Lower leg skin (tissue), 3 donors: ENCODE measurements around the gene NCOR2.

Source experiments
- POLR2A ChIP-seq, 2 donors: fragments of 450-650 bp; IDR thresholded peaks; one replicate each; pipeline ENCODE4 v1.6.1; 2016 to 2017; ENCODE audit warnings: antibody characterized with exemption in 2 of 2, mild to moderate bottlenecking in 1 of 2, moderate library complexity in 1 of 2
- TF ChIP-seq, protein P1 (sequence below), 3 donors: fragments of 450-650 bp; IDR thresholded peaks; one replicate each; pipeline ENCODE4 v1.5.1; 2016; ENCODE audit warnings: antibody characterized with exemption in 3 of 3, mild to moderate bottlenecking in 3 of 3, moderate library complexity in 2 of 3

DNA sequence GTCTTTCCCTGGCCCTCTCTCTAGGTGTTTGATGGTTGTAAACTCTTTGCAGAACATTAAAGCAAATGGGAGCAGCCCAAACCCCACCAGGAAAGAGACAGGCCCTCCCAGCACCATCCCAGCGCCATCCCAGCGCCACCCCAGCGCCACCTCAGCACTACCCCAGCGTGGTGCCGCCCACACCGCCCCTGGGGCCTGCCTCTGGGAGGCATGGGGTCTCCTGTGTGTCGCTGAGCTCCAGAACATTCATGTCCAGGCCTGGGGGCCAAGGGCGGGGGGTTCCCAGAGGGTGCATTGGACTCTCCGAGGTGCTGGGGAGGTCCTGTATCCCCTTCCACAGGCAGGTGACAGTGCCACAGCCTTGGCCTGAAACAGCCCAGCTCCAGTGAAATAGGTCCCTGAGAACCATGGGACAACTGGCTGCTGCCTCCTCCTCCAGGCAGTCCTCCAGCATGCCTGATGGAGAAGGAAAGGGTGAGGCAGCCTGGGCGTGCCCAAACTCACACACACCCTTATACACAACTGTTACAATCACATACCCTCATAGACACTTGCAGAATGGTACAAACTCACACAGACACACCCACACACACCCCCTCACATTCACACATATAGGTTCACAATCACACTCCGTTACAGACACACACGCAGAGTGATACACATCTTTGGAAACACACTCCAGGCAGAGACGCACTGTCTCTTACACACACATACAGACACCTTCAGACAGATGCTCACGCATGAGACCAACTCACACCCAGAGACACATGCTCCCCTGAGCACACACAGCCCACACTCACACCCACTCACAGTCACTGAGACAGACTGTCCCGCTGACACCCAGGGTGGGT, 44.4 kb upstream of the NCOR2 start:
- TF ChIP-seq, protein P1, sequence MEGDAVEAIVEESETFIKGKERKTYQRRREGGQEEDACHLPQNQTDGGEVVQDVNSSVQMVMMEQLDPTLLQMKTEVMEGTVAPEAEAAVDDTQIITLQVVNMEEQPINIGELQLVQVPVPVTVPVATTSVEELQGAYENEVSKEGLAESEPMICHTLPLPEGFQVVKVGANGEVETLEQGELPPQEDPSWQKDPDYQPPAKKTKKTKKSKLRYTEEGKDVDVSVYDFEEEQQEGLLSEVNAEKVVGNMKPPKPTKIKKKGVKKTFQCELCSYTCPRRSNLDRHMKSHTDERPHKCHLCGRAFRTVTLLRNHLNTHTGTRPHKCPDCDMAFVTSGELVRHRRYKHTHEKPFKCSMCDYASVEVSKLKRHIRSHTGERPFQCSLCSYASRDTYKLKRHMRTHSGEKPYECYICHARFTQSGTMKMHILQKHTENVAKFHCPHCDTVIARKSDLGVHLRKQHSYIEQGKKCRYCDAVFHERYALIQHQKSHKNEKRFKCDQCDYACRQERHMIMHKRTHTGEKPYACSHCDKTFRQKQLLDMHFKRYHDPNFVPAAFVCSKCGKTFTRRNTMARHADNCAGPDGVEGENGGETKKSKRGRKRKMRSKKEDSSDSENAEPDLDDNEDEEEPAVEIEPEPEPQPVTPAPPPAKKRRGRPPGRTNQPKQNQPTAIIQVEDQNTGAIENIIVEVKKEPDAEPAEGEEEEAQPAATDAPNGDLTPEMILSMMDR (IDR thresholded peaks at IDR 0.05) = no peak
- no peak for TF ChIP-seq POLR2A (IDR thresholded peaks at IDR 0.05)
